Parathyroid adenoma (tissue), 2 donors: ENCODE data around the gene TAS2R14.

Source experiments
- H2AFZ ChIP-seq: fragments of 300-600 bp; sonication (generic); one replicate; pipeline ENCODE4 v1.7.0; 2017; ENCODE audit warnings: antibody characterized with exemption, mild to moderate bottlenecking
- H3K27ac ChIP-seq: fragments of 300-600 bp; sonication (generic); one replicate; pipeline ENCODE4 v1.7.0; 2017
- H3K27me3 ChIP-seq: fragments of 300-600 bp; sonication (generic); one replicate; pipeline ENCODE4 v1.7.0; 2017; ENCODE audit warnings: low read length; ENCODE audit not compliant: control insufficient read depth, insufficient read depth
- H3K36me3 ChIP-seq: fragments of 300-600 bp; sonication (generic); one replicate; pipeline ENCODE4 v1.7.0; 2017; ENCODE audit warnings: low read length; ENCODE audit not compliant: control insufficient read depth, insufficient read depth
- H3K4me1 ChIP-seq: fragments of 300-600 bp; sonication (generic); one replicate; pipeline ENCODE4 v1.7.0; 2017; ENCODE audit warnings: control low read depth
- H3K4me2 ChIP-seq: fragments of 300-600 bp; sonication (generic); one replicate; pipeline ENCODE4 v1.7.0; 2017; ENCODE audit warnings: low read length
- H3K4me3 ChIP-seq: fragments of 300-600 bp; sonication (generic); one replicate; pipeline ENCODE4 v1.7.0; 2017; ENCODE audit warnings: low read depth, low read length
- H3K79me2 ChIP-seq: fragments of 300-600 bp; sonication (generic); one replicate; pipeline ENCODE4 v1.7.0; 2017; ENCODE audit warnings: control low read depth
- H3K9ac ChIP-seq: fragments of 300-600 bp; sonication (generic); one replicate; pipeline ENCODE4 v1.7.0; 2017; ENCODE audit warnings: mild to moderate bottlenecking
- H3K9me3 ChIP-seq: fragments of 300-600 bp; sonication (generic); one replicate; pipeline ENCODE4 v1.7.0; 2017; ENCODE audit warnings: low read length; ENCODE audit not compliant: control insufficient read depth
- CTCF ChIP-seq: fragments of 300-600 bp; sonication (generic); IDR thresholded peaks from one replicate; pipeline ENCODE4 v1.7.0; 2017; ENCODE audit warnings: antibody characterized with exemption, mild to moderate bottlenecking
- donor health status: primary hyperparathyroidism.

The TAS2R14 gene

DNA sequence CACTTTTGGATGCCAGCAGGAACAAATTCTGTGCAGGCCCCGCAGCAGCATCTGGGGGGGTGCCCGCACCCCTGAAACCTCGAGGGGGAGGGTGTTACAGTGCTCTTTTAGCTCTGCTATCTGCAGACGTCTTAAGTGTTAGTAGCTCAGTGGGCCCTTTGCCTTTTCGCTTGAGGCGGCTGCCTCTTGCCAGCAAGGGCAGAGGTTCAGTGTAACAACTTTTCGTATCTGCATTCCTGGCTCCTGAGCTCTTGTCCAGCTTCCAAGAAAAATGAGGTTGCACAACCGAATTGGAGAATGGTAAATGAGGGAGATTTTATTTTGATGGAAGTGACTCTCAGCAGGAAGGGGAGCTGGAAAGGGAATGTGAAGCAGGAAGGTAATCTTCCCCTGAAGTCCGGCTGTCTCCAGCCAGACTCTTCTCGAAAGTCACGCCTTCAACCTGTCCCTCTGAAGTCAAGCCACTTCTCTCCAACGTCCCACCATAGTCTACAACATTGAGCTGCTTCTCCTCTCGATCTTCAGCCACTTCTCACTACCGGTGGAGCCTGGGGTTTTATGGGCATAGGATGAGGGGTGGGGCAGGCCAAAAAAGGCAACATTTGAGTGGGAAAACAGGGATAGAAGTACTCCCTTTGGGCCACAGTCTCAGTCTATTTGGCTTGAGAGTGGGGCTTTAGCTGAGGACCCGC lies 29.8 kb upstream of the TAS2R14 start:
- H3K27ac ChIP-seq, result no peak overlapping the region
- H2AFZ ChIP-seq, result no peak overlapping the region
- no peak for TF ChIP-seq CTCF
- no peaks in the 10 kb centered on the region for H3K9me3 ChIP-seq
- peaks cover 2% of the 10 kb centered on the region for H3K79me2 ChIP-seq
- H3K4me3 ChIP-seq, result no peak overlapping the region
- H3K4me1 ChIP-seq, result no peaks in the 10 kb centered on the region
- H3K9ac ChIP-seq, result no peak overlapping the region
- no peaks in the 10 kb centered on the region for H3K36me3 ChIP-seq
- H3K27me3 ChIP-seq, result no peaks in the 10 kb centered on the region
- no peak overlapping the region for H3K4me2 ChIP-seq

- Histone ChIP-seq H3K9ac (no peak overlapping the region), H3K4me2 (no peak overlapping the region), H3K4me1 (no peaks in the 10 kb centered on the region), H3K79me2 (peaks cover 2% of the 10 kb centered on the region), H3K27ac (no peak overlapping the region), H3K9me3 (no peaks in the 10 kb centered on the region), H2AFZ (no peak overlapping the region), H3K36me3 (no peaks in the 10 kb centered on the region), H3K4me3 (no peak overlapping the region), H3K27me3 (no peaks in the 10 kb centered on the region)
- no peak for TF ChIP-seq CTCF
These were observed 28.3 kb upstream of the TAS2R14 start for GRCh38 chr12:10967409-10967808.

DNA sequence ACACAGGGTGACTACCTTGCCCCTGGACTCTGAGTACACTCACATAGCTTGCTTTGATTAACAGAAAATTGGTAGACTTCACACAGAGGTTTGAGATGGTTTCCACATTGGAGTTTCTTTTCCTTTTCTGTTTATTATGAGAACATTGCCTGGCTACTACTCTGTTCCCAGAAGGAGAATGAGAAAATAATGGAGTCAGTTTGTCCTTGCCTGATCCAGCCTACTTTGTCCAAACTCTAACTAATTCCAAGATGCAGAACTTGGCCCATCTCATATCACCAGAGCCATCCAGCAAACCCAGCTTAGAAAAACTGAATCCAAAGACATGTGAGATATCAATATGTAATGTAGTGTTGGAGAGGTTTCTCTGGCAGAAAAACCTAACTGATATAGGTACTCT lies 27.3 kb upstream of the TAS2R14 start:
- no peaks in the 10 kb centered on the region for H3K4me1 ChIP-seq
- no peak overlapping the region for H3K4me3 ChIP-seq
- no peaks in the 10 kb centered on the region for H3K9me3 ChIP-seq
- H3K27me3 ChIP-seq, result no peaks in the 10 kb centered on the region
- H3K36me3 ChIP-seq, result no peaks in the 10 kb centered on the region
- no peak overlapping the region for H3K4me2 ChIP-seq
- no peak overlapping the region for H3K27ac ChIP-seq
- TF ChIP-seq CTCF, result no peak
- peaks cover 2% of the 10 kb centered on the region for H3K79me2 ChIP-seq
- H3K9ac ChIP-seq, result no peak overlapping the region
- H2AFZ ChIP-seq, result no peak overlapping the region

GRCh38 chr12:10965476-10965875 lies 26.4 kb upstream of the TAS2R14 start:
- Histone ChIP-seq H3K27ac (no peak overlapping the region), H3K27me3 (no peaks in the 10 kb centered on the region)

More at GRCh38 chr12:10965476-10965875, 26.4 kb upstream of the TAS2R14 start:
- no peak overlapping the region for H3K9ac ChIP-seq
- no peak overlapping the region for H2AFZ ChIP-seq
- no peaks in the 10 kb centered on the region for H3K9me3 ChIP-seq
- H3K36me3 ChIP-seq, result no peaks in the 10 kb centered on the region
- peaks cover 2% of the 10 kb centered on the region for H3K79me2 ChIP-seq
- H3K4me1 ChIP-seq, result no peaks in the 10 kb centered on the region
- H3K4me2 ChIP-seq, result no peak overlapping the region
- no peak overlapping the region for H3K4me3 ChIP-seq
- TF ChIP-seq CTCF, result no peak
